Stimulated activated CD8-positive, alpha-beta memory T cell treated with anti-CD3 and anti-CD28 coated beads, Interleukin-7, amount 100 ng/mL, for 24 hours (primary cell): Measurements from ENCODE around the gene MKX.

Experiments used
- DNase-seq: peaks from one replicate; pipeline ENCODE4 v3.0.0-alpha.2; 2020; ENCODE audit warnings: low read depth

The MKX gene

GRCh38 chr10:27745732-27746396 is at the start of gene MKX:
Gene MKX (minus strand): TSS chr10:27745819. CDS start chr10:27743415, 2,404 bp downstream.
- no peak for DNase-seq

- DNase-seq, result no peak
Observed at GRCh38 chr10:27794157-27794556, 48.5 kb upstream of the MKX start.

GRCh38 chr10:27792216-27792615 is 46.6 kb upstream of the MKX start:
- no peak for DNase-seq

GRCh38 chr10:27784272-27784671 is 38.7 kb upstream of the MKX start:
- DNase-seq, result no peak

GRCh38 chr10:27783660-27784059 is 38.0 kb upstream of the MKX start:
- no peak for DNase-seq

GRCh38 chr10:27779462-27780015 is 33.9 kb upstream of the MKX start:
- no peak for DNase-seq

GRCh38 chr10:27774831-27775230 is 29.2 kb upstream of the MKX start:
- no peak for DNase-seq

GRCh38 chr10:27771231-27771630 is 25.6 kb upstream of the MKX start:
- no peak for DNase-seq

- DNase-seq, result no peak
Observed at GRCh38 chr10:27770181-27770580, 24.6 kb upstream of the MKX start.

- DNase-seq, result no peak
Observed at GRCh38 chr10:27760867-27761266, 15.2 kb upstream of the MKX start.

GRCh38 chr10:27759483-27760272 is 14.1 kb upstream of the MKX start:
- DNase-seq, result no peak

- DNase-seq, result no peak
Observed at GRCh38 chr10:27752673-27753237, 7.1 kb upstream of the MKX start.

GRCh38 chr10:27748601-27749000 is 3.0 kb upstream of the MKX start:
- no peak for DNase-seq

GRCh38 chr10:27747096-27747451 is 1.5 kb upstream of the MKX start:
- DNase-seq, result no peak

GRCh38 chr10:27746397-27747095 is 927 bp upstream of the MKX start:
- DNase-seq, result no peak

- DNase-seq, result no peak
Observed at GRCh38 chr10:27744802-27745731, 552 bp downstream of the MKX start.

- DNase-seq, result no peak
Observed at GRCh38 chr10:27743877-27744801, 1.5 kb downstream of the MKX start.

GRCh38 chr10:27743012-27743876 is 2.4 kb downstream of the MKX start:
- no peak for DNase-seq
